ENCODE data around the gene LAMA2. TPM values are rescaled to one million over a fixed set of nuclear protein-coding genes. Genes with fewer than 3 reads are reported as not detected.
A peak's percentile ranks its signal among the peaks of the same experiment; 100 is the strongest.
"Not testable (repeated sequence)": the region's sequence is repeated elsewhere in the genome, so short reads cannot be mapped to it uniquely, and the experiment has no call there.

Gene LAMA2
- total and polyA plus RNA-seq, 4 donors: 6.0 to 86.5 (median 46.4) TPM

- WGBS, 2 donors: 74 to 93% methylated on average over 4 of the region's 4 CpGs
- no peak for DNase-seq
- H3K4me3 ChIP-seq (ENCODE audit: low read length in 2 of 2): no peak overlapping the region
These were observed 255.9 kb downstream of the LAMA2 start for GRCh38 chr6:129138739-129139405.

GRCh38 chr6:129140526-129140925 lies 257.6 kb downstream of the LAMA2 start:
- Histone ChIP-seq H3K27ac (ENCODE audit: low read depth in 1 of 2, low read length in 2 of 2) (peak overlapping the region in 1 of 2 donors; percentile 57), H3K4me1 (ENCODE audit: control insufficient read depth in 1 of 2, insufficient read depth in 2 of 2, low read length in 2 of 2) (no peaks in the 10 kb centered on the region), H3K27me3 (ENCODE audit: control insufficient read depth in 1 of 2, insufficient read depth in 2 of 2, low read length in 1 of 2) (no peaks in the 10 kb centered on the region), H3K4me3 (ENCODE audit: low read length in 2 of 2) (no peak overlapping the region), H3K9me3 (ENCODE audit: control insufficient read depth, low read length) (no peaks in the 10 kb centered on the region), H3K36me3 (ENCODE audit: control insufficient read depth in 1 of 2, insufficient read depth in 2 of 2, low read length in 1 of 2) (no peaks in the 10 kb centered on the region)
- DNase-seq (no peak), ATAC-seq (ENCODE audit: low FRiP score) (peak; percentile 63)
- WGBS, 2 donors: 3 to 5% methylated on average over 2 of the region's 2 CpGs
- intact Hi-C loops (cut with DNase I): no loop called here

More at GRCh38 chr6:129138739-129139405, 255.9 kb downstream of the LAMA2 start:
- no peak overlapping the region for H3K27ac ChIP-seq (ENCODE audit: low read depth in 1 of 2, low read length in 2 of 2)
- no peaks in the 10 kb centered on the region for H3K36me3 ChIP-seq (ENCODE audit: control insufficient read depth in 1 of 2, insufficient read depth in 2 of 2, low read length in 1 of 2)
- no peak for ATAC-seq (ENCODE audit: low FRiP score)
- H3K9me3 ChIP-seq (ENCODE audit: control insufficient read depth, low read length): no peaks in the 10 kb centered on the region
- intact Hi-C loops (cut with DNase I): no loop called here
- no peaks in the 10 kb centered on the region for H3K4me1 ChIP-seq (ENCODE audit: control insufficient read depth in 1 of 2, insufficient read depth in 2 of 2, low read length in 2 of 2)
- no peaks in the 10 kb centered on the region for H3K27me3 ChIP-seq (ENCODE audit: control insufficient read depth in 1 of 2, insufficient read depth in 2 of 2, low read length in 1 of 2)

DNA sequence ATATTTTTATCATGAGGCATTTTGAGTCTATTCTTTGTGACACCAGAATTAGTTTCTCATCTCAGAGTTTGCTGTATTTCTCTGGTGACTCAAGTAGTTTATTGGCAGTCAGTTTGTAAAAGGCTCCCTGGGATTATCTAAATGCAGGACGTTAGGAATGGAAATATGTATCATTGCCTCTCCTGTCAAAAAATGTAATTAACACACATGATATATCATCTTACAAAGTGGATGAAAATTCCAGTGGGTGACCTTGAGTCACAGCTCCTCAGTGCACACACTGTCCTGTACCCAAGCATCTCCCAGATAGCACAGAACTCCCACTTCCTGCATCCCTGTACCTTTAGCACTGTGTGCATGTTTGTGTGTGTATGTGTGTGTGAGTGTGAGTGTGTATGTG lies 258.6 kb downstream of the LAMA2 start:
- peak; percentile 61 for ATAC-seq (ENCODE audit: low FRiP score)
- no peak for DNase-seq
- no peaks in the 10 kb centered on the region for H3K9me3 ChIP-seq (ENCODE audit: control insufficient read depth, low read length)
- no peaks in the 10 kb centered on the region for H3K4me1 ChIP-seq (ENCODE audit: control insufficient read depth in 1 of 2, insufficient read depth in 2 of 2, low read length in 2 of 2)
- intact Hi-C loops (cut with DNase I): no loop called here
- no peak overlapping the region for H3K4me3 ChIP-seq (ENCODE audit: low read length in 2 of 2)
- H3K27me3 ChIP-seq (ENCODE audit: control insufficient read depth in 1 of 2, insufficient read depth in 2 of 2, low read length in 1 of 2): no peaks in the 10 kb centered on the region
- no peak overlapping the region for H3K27ac ChIP-seq (ENCODE audit: low read depth in 1 of 2, low read length in 2 of 2)
- no peaks in the 10 kb centered on the region for H3K36me3 ChIP-seq (ENCODE audit: control insufficient read depth in 1 of 2, insufficient read depth in 2 of 2, low read length in 1 of 2)
- 14 to 15% methylated on average over 1 of the region's 1 CpG for WGBS, 2 donors

DNA sequence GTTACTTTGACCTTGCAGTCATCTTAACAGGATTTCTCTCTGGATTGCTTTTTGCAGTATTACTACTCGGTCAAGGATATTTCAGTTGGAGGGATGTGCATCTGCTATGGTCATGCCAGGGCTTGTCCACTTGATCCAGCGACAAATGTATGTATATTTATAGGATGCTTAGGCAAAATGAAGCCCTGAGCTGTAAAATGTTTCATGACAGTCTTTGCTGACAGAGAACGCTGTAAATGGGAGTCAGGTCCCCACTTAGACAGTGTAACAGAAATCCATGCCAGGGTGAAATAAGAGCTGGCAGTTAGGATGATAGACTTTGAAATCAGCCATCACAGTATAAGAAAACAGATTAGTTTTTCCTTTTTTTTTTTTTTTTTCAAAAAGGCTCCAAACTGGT lies 264.0 kb downstream of the LAMA2 start:
- Histone ChIP-seq H3K36me3 (ENCODE audit: control insufficient read depth in 1 of 2, insufficient read depth in 2 of 2, low read length in 1 of 2) (no peaks in the 10 kb centered on the region), H3K27me3 (ENCODE audit: control insufficient read depth in 1 of 2, insufficient read depth in 2 of 2, low read length in 1 of 2) (no peaks in the 10 kb centered on the region), H3K9me3 (ENCODE audit: control insufficient read depth, low read length) (no peaks in the 10 kb centered on the region), H3K27ac (ENCODE audit: low read depth in 1 of 2, low read length in 2 of 2) (no peak overlapping the region), H3K4me3 (ENCODE audit: low read length in 2 of 2) (no peak overlapping the region), H3K4me1 (ENCODE audit: control insufficient read depth in 1 of 2, insufficient read depth in 2 of 2, low read length in 2 of 2) (no peaks in the 10 kb centered on the region)
- ATAC-seq (ENCODE audit: low FRiP score) (no peak), DNase-seq (no peak)
- intact Hi-C loops (cut with DNase I): no loop called here
- 83 to 84% methylated on average over 3 of the region's 3 CpGs for WGBS, 2 donors

- Histone ChIP-seq H3K27me3 (ENCODE audit: control insufficient read depth in 1 of 2, insufficient read depth in 2 of 2, low read length in 1 of 2) (no peaks in the 10 kb centered on the region), H3K9me3 (ENCODE audit: control insufficient read depth, low read length) (no peaks in the 10 kb centered on the region), H3K4me3 (ENCODE audit: low read length in 2 of 2) (no peak overlapping the region), H3K36me3 (ENCODE audit: control insufficient read depth in 1 of 2, insufficient read depth in 2 of 2, low read length in 1 of 2) (no peaks in the 10 kb centered on the region), H3K4me1 (ENCODE audit: control insufficient read depth in 1 of 2, insufficient read depth in 2 of 2, low read length in 2 of 2) (no peaks in the 10 kb centered on the region), H3K27ac (ENCODE audit: low read depth in 1 of 2, low read length in 2 of 2) (no peak overlapping the region)
- 72 to 84% methylated on average over 4 of the region's 4 CpGs for WGBS, 2 donors
- no peak for DNase-seq
- ATAC-seq (ENCODE audit: low FRiP score): no peak
- intact Hi-C loops (cut with DNase I): no loop called here
These were observed 267.6 kb downstream of the LAMA2 start for GRCh38 chr6:129150507-129150906.

DNA sequence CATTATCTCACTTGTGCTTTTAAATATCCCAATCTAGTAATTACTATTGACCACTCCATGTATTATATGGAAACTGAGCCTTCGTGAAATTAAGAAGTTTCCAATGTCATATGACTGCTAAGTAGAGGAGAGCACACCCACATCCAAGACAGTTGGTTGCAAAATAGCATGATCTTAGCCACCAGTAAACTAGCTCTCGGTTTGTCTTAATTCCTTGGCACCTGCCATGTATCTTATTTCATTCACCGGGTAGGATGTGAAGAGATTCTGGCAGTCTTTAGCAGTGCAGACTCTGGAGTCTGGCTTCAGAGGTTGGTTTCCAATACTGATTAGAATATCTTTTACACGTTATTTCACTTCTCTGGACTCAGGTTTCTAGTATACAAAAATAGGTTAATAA lies 270.3 kb downstream of the LAMA2 start:
- Histone ChIP-seq H3K27ac (ENCODE audit: low read depth in 1 of 2, low read length in 2 of 2) (no peak overlapping the region), H3K36me3 (ENCODE audit: control insufficient read depth in 1 of 2, insufficient read depth in 2 of 2, low read length in 1 of 2) (no peaks in the 10 kb centered on the region), H3K9me3 (ENCODE audit: control insufficient read depth, low read length) (no peaks in the 10 kb centered on the region), H3K4me1 (ENCODE audit: control insufficient read depth in 1 of 2, insufficient read depth in 2 of 2, low read length in 2 of 2) (no peaks in the 10 kb centered on the region), H3K27me3 (ENCODE audit: control insufficient read depth in 1 of 2, insufficient read depth in 2 of 2, low read length in 1 of 2) (no peaks in the 10 kb centered on the region), H3K4me3 (ENCODE audit: low read length in 2 of 2) (no peak overlapping the region)
- ATAC-seq (ENCODE audit: low FRiP score): no peak
- intact Hi-C loops (cut with DNase I): no loop called here
- 77 to 79% methylated on average over 4 of the region's 4 CpGs for WGBS, 2 donors
- no peak for DNase-seq

DNA sequence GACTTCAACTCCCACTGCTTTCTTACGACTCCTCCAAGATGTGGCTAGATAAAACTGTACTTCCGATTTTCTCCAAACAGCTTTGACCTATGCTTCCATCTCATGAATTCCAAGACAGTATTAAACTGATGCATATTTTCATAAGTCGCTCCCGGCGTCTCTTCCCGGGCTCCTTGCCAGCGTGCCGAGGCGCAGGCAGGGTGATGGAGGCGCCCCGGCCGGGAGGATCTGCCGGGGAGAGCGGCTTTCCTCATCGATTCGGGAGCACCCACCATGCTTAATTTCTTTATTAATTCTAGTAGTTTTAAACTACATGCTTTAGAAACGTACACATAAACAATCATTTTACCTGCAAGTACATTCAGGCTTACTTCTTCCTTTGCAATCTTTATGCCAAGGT lies 276.3 kb downstream of the LAMA2 start:
- H3K4me1 ChIP-seq (ENCODE audit: control insufficient read depth in 1 of 2, insufficient read depth in 2 of 2, low read length in 2 of 2); DNase-seq; H3K36me3 ChIP-seq (ENCODE audit: control insufficient read depth in 1 of 2, insufficient read depth in 2 of 2, low read length in 1 of 2); H3K27ac ChIP-seq (ENCODE audit: low read depth in 1 of 2, low read length in 2 of 2); intact Hi-C loops (cut with DNase I); H3K9me3 ChIP-seq (ENCODE audit: control insufficient read depth, low read length); H3K4me3 ChIP-seq (ENCODE audit: low read length in 2 of 2); ATAC-seq (ENCODE audit: low FRiP score); H3K27me3 ChIP-seq (ENCODE audit: control insufficient read depth in 1 of 2, insufficient read depth in 2 of 2, low read length in 1 of 2): not testable (repeated sequence)
- WGBS, 2 donors: 92 to 94% methylated on average over 17 of the region's 17 CpGs

DNA sequence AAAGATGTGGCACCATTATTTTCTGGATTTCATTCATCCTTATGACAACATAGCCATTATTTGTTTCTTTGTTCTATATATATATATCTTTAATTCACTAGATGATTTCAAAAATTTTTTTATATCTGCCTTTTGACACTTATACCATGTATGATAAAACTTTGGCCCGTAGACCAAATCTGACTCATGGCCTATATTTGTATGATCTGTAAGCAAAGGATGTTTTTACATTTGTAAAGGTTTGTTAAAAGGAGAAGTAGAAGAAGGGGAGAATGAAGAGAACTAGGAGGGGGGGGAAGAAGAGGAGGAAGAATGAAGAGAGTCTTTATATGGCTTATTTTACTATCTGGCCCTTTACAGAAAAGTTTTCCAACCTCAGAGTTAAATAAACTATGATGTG lies 279.7 kb downstream of the LAMA2 start:
- DNase-seq: no peak
- no peaks in the 10 kb centered on the region for H3K36me3 ChIP-seq (ENCODE audit: control insufficient read depth in 1 of 2, insufficient read depth in 2 of 2, low read length in 1 of 2)
- 14 to 22% methylated on average over 1 of the region's 1 CpG for WGBS, 2 donors
- no peak for ATAC-seq (ENCODE audit: low FRiP score)
- no peaks in the 10 kb centered on the region for H3K27me3 ChIP-seq (ENCODE audit: control insufficient read depth in 1 of 2, insufficient read depth in 2 of 2, low read length in 1 of 2)
- intact Hi-C loops (cut with DNase I): no loop called here
- H3K27ac ChIP-seq (ENCODE audit: low read depth in 1 of 2, low read length in 2 of 2): no peak overlapping the region
- H3K4me1 ChIP-seq (ENCODE audit: control insufficient read depth in 1 of 2, insufficient read depth in 2 of 2, low read length in 2 of 2): no peaks in the 10 kb centered on the region
- H3K9me3 ChIP-seq (ENCODE audit: control insufficient read depth, low read length): no peaks in the 10 kb centered on the region
- H3K4me3 ChIP-seq (ENCODE audit: low read length in 2 of 2): no peak overlapping the region

DNA sequence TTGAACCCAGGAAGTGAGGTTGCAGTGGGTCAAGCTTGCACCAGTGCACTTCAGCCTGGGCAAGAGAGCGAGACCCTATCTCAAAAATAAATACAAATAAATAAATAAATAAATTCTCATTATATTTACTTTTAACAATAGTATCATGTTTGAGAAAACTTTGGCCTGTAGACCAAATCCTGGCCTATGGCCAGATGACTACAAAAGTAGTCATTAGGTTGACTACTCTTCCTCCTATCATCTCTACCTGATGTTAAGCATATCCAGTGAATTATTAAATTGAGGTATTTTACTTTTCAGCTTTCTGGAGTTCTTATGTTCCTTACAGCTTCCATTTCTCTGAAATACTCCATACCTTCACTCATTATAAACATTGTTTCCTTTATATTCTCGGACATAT lies 280.6 kb downstream of the LAMA2 start:
- H3K4me1 ChIP-seq (ENCODE audit: control insufficient read depth in 1 of 2, insufficient read depth in 2 of 2, low read length in 2 of 2): no peaks in the 10 kb centered on the region
- no peak for DNase-seq
- H3K27ac ChIP-seq (ENCODE audit: low read depth in 1 of 2, low read length in 2 of 2): no peak overlapping the region
- no peaks in the 10 kb centered on the region for H3K9me3 ChIP-seq (ENCODE audit: control insufficient read depth, low read length)
- H3K4me3 ChIP-seq (ENCODE audit: low read length in 2 of 2): no peak overlapping the region
- WGBS, 2 donors: 94% methylated on average over 2 of the region's 2 CpGs
- no peak for ATAC-seq (ENCODE audit: low FRiP score)
- intact Hi-C loops (cut with DNase I): no loop called here
- H3K36me3 ChIP-seq (ENCODE audit: control insufficient read depth in 1 of 2, insufficient read depth in 2 of 2, low read length in 1 of 2): no peaks in the 10 kb centered on the region
- H3K27me3 ChIP-seq (ENCODE audit: control insufficient read depth in 1 of 2, insufficient read depth in 2 of 2, low read length in 1 of 2): no peaks in the 10 kb centered on the region
